ENCODE results near the gene SLC6A13. TPM values are rescaled to one million over a fixed set of nuclear protein-coding genes. Genes with fewer than 3 reads are reported as not detected.

The SLC6A13 gene
- total RNA-seq, 1 donor from 2014 or later: 0.91 TPM

GRCh38 chr12:203074-203461, 59.6 kb downstream of the SLC6A13 start:
- Mint-ChIP-seq H3K4me3 (ENCODE audit: unreplicated experiment) (peak overlapping the region; percentile 52), H3K27me3 (ENCODE audit: unreplicated experiment) (peaks cover 11% of the 10 kb centered on the region), H3K9me3 (ENCODE audit: unreplicated experiment) (peaks cover 2% of the 10 kb centered on the region), H3K36me3 (ENCODE audit: unreplicated experiment) (peaks cover 9% of the 10 kb centered on the region), H3K4me1 (ENCODE audit: low read depth, unreplicated experiment) (peaks cover 6% of the 10 kb centered on the region), H3K27ac (ENCODE audit: unreplicated experiment) (no peak overlapping the region)
- no peak for TF ChIP-seq CTCF (IDR thresholded peaks at IDR 0.05; ENCODE audit: partially characterized antibody, unreplicated experiment)
- no peak for DNase-seq

DNA sequence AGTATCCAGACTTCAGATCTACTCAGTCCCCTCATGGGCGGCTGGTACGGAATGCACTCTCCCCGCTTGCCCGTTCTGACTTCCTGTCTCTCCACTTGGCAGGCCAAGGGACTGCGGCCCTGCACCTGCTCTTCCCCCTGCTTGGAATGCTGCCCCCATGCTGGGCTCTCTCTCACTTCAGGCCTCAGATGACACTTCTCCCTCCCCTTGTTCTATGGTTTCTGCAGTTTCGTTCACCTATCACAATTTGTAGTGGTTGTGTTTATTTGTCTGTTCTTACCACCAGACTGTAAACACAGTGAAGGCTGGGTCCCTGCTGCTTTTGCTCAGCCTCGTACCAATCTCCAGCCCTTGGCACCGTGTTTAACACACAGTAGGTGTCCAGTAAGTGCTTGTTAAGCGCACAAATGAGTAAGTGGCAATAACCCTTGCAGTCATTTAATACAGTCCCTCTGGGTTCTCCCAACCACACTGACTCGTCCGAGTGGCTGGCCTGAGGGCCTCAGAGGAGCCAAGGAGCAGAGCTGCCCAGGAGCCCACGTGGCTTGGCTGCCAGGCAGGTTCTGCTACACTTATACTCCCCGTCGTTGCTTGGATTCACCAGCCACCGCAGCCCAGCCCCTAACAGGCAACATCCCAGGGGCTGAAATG, 60.4 kb downstream of the SLC6A13 start:
- no peak overlapping the region for H3K27ac Mint-ChIP-seq (ENCODE audit: unreplicated experiment)
- H3K9me3 Mint-ChIP-seq (ENCODE audit: unreplicated experiment): peaks cover 2% of the 10 kb centered on the region
- TF ChIP-seq CTCF (IDR thresholded peaks at IDR 0.05; ENCODE audit: partially characterized antibody, unreplicated experiment): no peak
- H3K36me3 Mint-ChIP-seq (ENCODE audit: unreplicated experiment): peaks cover 9% of the 10 kb centered on the region
- H3K4me3 Mint-ChIP-seq (ENCODE audit: unreplicated experiment): peak overlapping the region; percentile 80
- H3K27me3 Mint-ChIP-seq (ENCODE audit: unreplicated experiment): peaks cover 13% of the 10 kb centered on the region
- no peak for DNase-seq
- peaks cover 6% of the 10 kb centered on the region for H3K4me1 Mint-ChIP-seq (ENCODE audit: low read depth, unreplicated experiment)

DNA sequence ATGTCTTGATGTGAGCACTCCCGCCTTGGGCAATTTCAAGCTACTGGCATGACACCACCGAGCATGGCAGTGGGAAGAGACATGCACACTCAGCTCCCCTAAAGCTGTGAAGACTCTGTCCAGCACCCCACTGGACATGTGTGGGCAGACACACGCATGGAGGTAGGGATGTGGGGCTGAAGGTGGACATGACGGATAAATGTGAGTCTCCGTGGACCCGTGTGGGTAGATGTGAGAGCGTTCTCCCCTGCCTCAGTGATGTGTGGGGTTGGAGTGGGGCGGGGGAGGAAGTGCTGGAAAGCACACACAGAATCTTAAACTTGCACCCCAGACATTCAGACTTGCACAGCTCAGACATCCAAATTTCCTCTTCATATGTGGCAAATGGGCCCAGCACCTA, 61.3 kb downstream of the SLC6A13 start:
- H3K9me3 Mint-ChIP-seq (ENCODE audit: unreplicated experiment): peaks cover 6% of the 10 kb centered on the region
- no peak overlapping the region for H3K4me3 Mint-ChIP-seq (ENCODE audit: unreplicated experiment)
- no peak for DNase-seq
- no peak overlapping the region for H3K27ac Mint-ChIP-seq (ENCODE audit: unreplicated experiment)
- TF ChIP-seq CTCF (IDR thresholded peaks at IDR 0.05; ENCODE audit: partially characterized antibody, unreplicated experiment): no peak
- peaks cover 9% of the 10 kb centered on the region for H3K36me3 Mint-ChIP-seq (ENCODE audit: unreplicated experiment)
- peaks cover 6% of the 10 kb centered on the region for H3K4me1 Mint-ChIP-seq (ENCODE audit: low read depth, unreplicated experiment)
- H3K27me3 Mint-ChIP-seq (ENCODE audit: unreplicated experiment): peaks cover 13% of the 10 kb centered on the region

- H3K27ac Mint-ChIP-seq (ENCODE audit: unreplicated experiment): no peak overlapping the region
- TF ChIP-seq CTCF (IDR thresholded peaks at IDR 0.05; ENCODE audit: partially characterized antibody, unreplicated experiment): no peak
- H3K4me3 Mint-ChIP-seq (ENCODE audit: unreplicated experiment): no peak overlapping the region
- H3K27me3 Mint-ChIP-seq (ENCODE audit: unreplicated experiment): peaks cover 10% of the 10 kb centered on the region
- H3K36me3 Mint-ChIP-seq (ENCODE audit: unreplicated experiment): peaks cover 9% of the 10 kb centered on the region
- no peak for DNase-seq
- H3K4me1 Mint-ChIP-seq (ENCODE audit: low read depth, unreplicated experiment): peaks cover 9% of the 10 kb centered on the region
- H3K9me3 Mint-ChIP-seq (ENCODE audit: unreplicated experiment): peaks cover 6% of the 10 kb centered on the region
Observed at GRCh38 chr12:198705-199104, 63.9 kb downstream of the SLC6A13 start.

DNA sequence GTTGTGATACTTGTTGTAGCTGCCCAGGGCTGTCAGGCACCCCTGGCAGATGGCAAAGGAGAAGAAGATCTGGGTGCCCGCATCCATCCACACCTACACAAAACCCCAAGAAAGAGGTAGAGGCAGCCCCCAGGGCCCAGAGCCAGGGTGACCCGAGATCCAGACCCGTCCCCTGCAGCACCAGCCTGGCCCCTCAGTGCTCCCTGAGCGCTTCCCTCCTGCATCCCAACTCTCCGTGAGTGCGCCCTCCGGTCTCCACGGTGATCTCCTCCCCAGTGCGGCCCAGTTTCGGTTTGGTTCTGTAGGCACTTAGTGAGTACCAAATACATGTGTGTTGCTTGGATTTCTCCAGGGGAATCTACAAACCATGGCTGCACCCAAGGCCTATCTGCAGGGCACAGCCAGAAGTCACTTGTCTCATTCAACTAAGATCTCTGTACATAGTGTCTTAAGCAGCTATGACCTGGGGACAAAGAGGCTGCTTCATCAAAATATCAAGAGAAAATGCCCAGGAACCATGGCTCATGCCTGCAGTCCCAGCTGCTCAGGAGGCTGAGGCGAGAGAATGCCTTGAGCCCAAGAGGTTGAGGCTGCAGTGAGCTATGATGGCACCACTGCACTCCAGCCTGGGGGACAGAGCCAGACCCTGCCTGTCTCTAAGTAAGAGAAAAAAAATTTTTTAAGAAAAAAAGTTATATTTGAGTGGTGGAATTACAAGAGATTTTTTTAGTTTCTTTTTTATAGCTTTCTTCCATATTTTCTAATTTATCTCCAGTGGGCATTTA, 64.5 kb downstream of the SLC6A13 start:
- Mint-ChIP-seq H3K27me3 (ENCODE audit: unreplicated experiment) (peaks cover 10% of the 10 kb centered on the region), H3K9me3 (ENCODE audit: unreplicated experiment) (peaks cover 8% of the 10 kb centered on the region), H3K27ac (ENCODE audit: unreplicated experiment) (no peak overlapping the region), H3K36me3 (ENCODE audit: unreplicated experiment) (peaks cover 9% of the 10 kb centered on the region), H3K4me3 (ENCODE audit: unreplicated experiment) (no peak overlapping the region), H3K4me1 (ENCODE audit: low read depth, unreplicated experiment) (peaks cover 9% of the 10 kb centered on the region)
- no peak for DNase-seq
- TF ChIP-seq CTCF (IDR thresholded peaks at IDR 0.05; ENCODE audit: partially characterized antibody, unreplicated experiment): no peak

All from glutamatergic neuron (in vitro differentiated cells).